Stimulated activated CD4-positive, alpha-beta T cell treated with anti-CD3 and anti-CD28 coated beads, Interleukin-4, amount 100 ng/mL, for 1 hour (primary cell): ENCODE measurements around the gene SIL1.

Experiments
- DNase-seq: peaks from one replicate; pipeline ENCODE4 v3.0.0-alpha.2; 2020

Gene SIL1

DNA sequence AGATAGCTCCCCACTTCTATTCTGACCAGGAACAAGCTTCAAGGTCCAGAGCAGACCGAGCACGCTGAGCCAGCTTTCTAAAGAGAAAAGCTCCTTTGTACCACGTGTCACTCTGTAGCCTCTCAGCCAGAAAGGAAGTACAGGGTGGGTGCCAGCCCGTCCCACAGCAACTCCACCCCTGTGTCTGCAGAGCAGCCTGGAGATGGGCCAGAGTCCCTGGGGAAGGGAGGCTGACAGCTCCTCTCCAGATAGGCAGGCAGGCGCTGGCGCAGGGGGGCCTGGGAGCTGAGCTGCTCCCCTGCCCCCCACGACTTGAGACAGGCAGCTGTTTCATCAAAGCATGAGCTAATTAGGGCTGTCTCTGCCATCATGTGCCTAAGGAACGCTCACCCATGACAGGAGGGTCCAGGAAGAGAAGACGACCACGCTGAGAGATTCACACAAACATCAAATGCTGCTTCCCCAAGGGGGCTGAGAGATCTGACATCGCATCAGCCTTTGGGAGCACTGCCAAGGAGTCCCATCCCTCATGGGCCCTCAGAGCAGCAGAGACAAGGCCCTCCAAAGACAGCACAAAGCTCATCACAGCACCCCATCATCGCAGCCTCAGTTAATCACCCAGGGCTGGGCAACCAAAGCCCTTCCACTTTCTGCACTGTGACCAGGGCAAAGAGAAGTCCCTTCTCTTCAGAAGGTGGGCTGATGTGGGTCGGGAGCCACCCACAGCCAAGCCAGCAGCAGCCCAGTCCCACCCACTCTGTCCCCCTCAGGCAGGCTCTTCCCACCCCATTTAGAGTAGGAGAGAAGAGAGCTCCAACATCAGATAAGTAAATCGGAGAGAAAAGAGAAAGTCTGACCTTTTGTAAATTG lies 244.5 kb downstream of the SIL1 start:
- DNase-seq = no peak

DNA sequence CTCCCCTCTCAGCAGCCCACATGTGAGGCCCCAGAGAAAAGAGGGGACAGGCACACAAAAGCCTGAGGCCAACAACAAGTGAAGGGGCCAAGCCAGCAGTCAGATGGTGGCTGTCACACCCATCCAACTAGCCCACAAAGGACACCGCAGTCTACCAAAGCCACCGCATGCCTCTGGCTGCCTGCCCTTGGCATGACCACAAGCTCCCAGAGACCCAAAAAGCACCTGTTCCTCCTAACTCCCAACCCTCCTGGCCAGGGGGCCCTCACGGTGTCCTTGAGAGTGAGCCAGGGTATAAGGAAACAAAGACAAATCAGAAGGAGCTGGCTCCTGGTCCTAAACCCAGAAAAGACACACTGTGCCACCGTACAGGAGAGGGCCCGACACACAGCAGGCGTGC lies 245.2 kb downstream of the SIL1 start:
- no peak for DNase-seq

DNA sequence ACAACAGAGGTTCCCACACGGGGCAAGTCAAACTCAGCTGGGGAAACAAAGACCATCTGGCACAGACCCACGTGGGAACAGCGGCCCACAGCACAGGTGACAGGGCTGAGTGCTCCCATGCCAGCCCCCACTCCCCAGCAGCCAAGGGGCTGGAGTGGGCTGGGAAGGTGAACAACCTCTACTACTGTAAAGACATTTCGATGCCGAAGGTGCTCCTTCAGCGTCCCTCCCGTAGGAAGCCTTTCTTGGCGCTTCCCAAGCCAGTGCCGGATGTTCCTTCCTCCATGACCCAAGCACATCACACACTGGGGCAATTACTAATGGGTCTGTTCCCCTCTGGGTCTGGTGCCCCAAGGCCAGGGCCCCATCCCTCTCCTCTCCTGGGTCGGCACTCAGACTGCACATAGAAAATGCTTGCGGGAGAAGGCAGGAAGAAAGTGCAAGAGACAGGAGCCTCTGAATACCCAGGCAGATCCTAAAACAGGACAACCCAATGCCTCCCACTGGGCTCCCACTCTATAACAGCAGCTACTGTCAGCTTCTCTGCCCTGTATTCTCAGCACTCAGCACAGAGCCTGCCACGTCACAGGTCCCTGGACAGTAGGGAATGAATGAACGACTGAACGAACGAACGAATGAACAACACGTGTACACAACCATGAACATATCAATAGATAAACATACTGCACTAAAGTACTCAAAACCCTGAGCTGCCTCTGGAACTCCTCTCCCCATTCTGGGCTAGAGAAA lies 246.0 kb downstream of the SIL1 start:
- DNase-seq = no peak

DNA sequence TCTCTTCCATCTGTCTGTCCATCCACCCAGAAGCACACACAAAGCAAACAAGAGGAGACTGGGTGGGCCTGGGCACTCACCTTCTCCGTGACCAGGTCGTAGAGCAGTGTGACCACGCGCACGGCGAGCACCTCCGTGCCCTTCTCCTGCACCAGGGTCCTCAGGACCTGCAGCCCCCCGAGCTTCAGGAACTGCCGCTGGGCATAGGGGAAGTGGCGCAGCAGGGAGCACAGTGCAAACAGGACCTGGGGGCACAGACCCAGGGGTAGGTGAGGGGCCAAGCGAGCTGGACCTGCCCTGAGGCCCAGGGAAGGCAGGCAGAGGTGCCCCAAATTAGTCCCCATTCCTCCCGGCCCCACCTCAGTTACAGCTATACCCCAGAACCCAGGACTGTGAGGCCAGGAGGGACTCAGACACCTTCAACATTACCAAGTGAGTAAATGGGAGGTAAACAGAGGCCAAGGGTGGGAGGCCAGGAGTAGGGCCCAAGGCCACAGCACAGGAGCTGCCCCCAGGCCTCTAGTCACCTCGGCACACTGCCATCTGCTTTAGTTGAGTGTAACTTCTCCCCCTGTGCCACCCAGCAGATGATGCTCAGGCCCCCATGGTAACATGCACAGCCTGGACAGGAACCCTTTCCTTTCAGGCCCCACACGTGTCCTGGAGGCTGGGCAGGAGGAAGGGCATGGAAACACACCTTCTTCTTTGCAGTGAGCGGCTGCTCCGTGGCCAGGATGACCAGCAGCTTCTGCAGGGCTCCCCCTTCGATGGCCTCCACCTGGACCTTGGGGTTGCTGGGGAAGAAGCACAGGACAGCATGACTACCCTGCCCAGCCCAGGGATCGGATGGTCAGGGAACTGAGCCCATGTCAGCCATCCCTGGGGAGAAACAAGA lies 246.8 kb downstream of the SIL1 start:
- DNase-seq = no peak

DNA sequence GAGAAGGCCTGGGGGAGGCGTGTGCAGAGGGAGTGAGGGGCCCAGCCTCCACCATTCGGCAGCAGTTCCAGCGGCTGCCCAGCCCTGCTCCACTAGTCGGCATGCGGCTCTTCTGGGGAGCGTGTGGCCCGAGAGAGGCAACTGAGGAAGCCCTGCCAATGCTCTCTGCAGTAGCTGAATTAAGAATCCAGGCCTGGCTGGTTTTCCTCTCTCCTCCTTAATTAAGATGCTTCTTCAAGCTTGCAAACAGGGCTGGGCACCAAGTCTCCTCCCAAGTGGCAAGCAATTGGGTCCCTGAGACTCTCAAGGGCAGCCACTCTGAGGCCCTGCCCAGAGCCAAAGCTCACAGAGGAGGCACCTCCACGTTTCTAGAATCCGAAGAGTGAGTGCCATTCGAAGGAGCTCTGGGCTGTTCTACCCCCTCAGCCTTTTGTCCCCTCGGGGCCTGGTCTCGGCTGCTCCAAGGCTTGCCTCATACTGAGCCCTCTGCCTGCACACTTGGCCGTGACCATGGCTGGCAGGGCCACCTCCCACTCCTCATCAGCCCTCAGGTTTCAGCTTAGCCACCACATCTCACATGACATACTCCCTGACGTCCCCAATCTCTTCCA lies 247.6 kb downstream of the SIL1 start:
- no peak for DNase-seq

DNA sequence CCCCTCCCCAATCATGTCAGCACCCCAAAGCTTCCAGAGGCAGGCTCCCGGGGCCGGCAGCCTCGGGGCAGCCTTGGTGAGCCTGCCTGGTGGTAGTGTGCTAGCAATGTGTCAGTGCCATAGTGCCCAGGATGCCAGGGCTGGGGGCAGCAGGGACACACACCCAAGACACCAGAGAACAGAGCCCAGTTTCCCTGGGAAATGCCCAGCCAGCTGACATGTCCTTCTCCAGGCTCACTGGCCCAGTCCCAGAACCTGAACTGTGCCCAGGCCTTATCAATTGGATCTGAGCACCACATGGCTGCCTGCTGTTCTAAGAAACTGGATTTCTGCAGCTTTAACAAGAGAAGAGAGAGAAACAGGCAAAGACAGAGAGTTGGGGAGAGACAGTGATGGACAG lies 248.2 kb downstream of the SIL1 start:
- no peak for DNase-seq

DNA sequence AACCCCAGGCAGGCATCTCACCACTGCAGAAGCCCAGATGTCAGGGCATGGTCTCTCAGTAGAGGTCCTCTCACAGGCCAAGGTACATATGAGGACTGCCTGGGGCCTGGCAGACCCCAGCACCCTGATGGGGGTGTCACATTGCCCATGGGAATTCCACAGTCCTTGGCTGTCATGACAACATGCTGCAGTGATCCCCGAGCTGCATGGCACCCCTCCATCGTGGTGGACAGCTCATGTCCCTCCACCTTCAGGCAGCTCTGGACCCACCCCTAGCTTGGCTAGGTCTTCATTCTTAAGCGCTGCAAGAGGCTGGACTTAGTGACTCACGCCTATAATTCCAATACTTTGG lies 249.0 kb downstream of the SIL1 start:
- DNase-seq = no peak

DNA sequence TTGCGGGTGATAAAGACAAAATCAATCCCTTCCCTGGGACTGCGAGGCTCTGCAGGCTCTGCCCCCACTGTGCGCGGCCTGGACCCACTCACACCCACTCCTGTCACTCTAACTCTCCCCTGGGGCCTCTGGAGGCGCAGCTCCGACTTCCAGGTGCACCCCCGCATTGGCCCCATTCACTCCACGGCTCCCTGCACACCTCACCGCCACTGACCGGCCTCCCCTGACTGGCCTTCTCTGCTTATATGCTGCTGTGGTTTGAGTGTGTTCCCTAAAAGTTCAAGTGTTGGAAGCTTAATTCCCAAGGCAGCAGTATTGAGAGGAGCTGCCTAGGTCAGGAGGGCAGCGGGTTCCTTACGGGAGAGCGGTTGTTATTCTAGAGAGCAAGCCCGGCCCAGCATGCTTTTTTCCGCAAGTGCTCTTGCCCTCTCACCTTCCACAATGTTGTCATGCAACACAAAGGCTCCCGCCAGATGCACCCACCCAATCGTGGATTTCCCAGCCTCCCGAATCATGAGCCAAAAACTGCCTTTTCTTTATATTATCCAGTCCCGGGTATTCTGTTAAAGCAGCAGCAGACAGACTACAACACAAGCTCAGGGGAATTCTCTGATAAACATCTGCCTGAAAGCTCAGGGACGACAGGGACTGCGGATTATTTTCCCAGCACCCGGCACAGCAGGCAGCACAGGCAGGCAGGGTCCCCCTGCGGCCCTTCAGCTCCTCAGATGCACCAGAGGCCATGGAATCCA lies 249.5 kb downstream of the SIL1 start:
- DNase-seq = no peak

DNA sequence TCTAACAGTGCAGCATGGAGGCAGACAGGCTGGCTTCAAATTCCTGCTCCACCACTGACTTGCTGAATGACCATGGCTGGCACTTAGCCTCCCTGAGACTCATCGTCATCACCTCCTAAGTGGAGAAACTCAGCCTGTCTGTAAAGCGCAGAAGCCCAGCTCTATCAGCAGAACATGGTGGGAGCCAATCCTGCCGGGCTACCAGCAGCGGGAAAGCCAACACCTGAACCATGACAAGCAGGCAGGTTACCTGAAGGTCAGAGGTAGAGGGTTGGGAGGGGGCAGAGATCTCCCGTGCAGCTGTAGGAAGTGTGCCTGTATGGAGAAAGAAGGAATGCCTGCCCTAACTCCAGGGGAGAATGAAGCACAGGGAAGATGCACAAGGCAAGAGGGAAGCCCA lies 250.4 kb downstream of the SIL1 start:
- DNase-seq = no peak

DNA sequence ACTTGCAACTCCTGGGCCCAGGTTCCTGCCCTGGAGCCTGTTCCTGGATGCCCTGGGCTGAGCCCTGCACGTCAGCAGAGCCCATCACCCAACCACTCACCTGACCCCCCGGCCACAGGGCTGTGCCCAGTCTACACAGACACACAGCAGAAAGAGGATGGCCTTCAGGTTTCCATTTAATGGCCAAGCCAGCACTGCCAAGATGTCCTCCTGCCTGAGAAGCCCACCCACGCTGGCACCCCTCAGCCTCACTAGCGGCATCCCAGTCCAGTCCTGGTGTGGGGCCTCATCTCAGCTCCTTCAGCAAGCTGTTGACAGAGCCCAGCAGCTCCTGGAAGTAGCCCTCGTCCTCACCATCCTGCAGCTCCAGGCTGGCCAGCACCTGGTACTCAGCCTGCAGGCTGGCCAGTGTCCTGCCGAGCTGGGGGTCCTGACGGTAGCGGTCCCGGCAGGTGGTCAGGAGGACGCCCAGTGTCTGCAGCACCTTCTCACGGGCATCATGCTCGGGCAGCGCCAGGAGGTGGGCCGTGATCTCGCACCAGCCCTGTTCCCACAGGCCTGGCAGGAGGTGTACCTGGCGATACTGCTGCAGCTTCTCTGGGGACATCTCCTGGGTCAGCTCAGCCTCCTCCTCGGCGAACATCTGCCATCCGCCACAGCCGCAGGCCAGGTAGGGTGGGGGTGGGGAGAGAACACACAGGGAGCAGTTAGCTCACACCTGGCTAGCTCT lies 251.2 kb downstream of the SIL1 start:
- DNase-seq = no peak

DNA sequence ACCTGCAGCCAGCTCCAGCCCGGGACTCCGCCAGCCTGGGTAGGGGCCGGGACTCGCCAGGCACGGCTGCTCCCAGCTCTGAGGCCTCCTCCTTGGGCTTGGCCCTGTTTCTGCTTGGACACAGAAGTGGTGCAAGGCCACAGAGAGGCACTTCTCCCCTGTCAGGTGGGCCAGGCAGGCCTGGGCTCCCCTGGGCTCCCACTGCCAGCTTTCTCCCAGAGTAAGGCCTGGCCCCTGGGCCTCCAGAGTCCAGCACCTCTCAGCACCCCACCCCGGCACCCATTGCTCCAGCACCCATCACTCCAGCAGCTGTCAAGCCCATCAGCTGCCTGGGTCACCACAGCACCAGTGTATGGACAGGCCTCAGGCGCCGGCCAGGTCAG lies 251.9 kb downstream of the SIL1 start:
- no peak for DNase-seq

DNA sequence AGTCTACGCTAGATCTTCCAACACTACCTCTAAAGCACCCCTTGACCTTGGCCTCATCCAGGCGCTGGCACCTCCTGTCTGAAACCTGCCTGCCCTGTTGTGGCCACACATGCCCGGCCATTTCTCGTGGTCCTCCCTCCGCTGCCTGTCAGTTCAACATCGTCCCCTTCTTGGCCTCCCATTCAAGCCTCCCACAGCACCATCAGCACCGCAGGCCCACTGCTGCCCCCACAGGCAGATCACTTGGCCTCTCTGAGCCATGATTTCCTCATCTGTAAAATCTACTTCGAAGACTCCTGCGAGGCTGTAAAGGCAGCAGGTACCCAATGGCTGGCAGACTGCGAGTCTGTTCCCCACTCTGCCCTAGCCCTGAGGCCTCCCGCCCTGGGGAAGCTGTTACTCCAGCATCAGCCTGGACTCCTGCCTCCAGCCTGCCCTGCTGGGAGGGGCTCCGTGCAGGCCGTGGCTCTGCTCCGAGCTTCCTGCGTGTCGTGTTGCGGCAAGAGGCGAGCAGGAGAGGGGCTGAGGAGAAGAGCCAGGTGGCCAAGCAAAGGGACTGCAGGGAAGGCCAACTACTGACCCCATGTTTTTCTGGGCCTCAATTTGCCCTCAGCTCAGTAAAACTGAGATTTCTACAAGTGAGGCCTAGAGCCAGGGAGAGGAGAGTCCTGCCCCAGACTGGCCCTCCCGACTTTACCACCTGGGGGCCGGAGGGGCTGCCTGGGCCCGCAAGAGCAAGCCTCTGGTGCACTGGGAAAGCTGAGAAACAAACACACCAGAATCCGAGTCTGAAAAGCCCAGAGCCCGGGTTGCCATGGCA lies 252.5 kb downstream of the SIL1 start:
- DNase-seq = no peak

DNA sequence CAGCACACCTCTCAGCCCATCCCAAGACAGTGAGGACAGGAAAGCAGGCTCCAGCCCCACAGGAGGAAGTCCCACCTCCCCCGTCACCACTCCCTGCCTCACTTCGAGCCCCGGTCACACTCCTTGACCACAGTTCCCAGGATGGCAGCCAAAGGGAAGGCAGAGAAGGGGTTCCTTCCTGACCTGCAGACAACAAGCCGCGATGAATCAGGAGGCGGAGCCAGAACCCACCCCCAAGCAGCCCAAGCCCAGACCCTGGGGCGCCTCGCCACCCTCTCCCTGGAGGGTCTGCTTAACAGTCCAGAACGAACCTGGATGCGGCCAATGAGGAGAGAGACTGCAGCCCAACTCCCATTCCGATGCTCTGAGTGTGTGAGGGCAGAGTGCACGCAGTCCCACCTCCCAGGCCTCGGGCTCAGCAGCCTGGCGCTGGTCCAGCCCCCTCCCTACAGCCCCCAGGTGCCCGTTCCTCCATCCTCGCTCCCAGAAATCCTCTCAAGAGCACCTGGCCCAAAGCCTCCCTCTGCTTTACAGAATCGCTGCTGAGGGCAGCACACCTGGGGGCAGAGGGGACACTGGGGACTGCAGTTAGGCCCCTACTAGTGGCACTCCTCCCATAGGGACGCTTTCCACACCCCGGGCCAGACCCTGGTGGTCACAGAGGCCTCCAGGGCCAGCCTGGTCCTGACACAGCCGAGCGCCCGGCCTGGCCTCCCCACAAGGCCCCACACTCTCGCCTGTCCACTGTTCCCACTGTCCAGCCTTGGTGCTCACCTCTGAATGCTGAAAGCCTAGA lies 253.4 kb downstream of the SIL1 start:
- DNase-seq = no peak

DNA sequence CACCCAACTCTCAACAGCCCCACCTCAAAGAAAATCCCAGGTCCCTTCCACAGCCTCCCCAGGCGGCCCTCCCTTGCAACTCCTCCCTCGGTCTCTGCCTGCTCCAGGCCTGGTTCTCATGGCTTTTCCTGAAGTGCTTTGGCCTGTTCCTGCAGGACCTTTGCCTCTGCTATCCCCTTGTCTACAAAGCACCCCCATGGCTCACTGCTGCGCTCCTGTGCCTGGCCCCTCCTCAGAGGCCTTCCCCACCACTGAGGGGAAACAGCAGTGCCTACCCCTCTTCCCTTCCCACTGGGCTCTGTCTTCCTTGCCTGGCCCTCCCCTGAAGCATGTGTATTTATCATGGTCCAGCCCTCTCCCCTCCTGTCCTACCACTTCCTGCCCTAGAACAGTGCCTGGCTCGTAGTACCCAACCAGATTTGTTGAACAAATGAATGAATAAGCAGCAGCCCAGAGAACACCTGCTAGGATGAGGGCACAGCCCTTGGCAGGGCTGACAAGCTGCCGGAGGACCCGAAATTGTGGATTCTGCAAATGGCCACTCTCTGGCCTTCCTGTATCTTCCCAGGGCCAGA lies 254.5 kb downstream of the SIL1 start:
- no peak for DNase-seq

DNA sequence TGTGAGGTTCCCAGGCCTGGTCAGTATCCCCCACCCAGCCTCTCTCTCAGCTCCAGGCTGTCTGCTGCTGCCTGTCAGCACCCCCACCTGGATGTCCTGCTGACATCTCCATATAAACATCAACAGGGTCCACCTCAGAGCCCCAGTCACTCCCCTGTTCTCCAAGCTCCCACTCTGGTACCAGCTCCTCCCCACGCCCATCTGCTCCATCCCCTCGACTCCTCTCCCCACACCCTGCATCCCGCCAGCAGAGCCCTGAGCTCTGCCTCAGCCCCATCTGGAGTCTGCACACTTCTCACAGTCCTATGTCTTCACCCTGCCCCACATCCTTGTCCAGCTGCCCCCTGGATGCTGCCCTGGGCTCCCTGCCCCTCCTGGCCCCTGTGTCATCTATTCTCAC lies 255.3 kb downstream of the SIL1 start:
- DNase-seq = no peak

DNA sequence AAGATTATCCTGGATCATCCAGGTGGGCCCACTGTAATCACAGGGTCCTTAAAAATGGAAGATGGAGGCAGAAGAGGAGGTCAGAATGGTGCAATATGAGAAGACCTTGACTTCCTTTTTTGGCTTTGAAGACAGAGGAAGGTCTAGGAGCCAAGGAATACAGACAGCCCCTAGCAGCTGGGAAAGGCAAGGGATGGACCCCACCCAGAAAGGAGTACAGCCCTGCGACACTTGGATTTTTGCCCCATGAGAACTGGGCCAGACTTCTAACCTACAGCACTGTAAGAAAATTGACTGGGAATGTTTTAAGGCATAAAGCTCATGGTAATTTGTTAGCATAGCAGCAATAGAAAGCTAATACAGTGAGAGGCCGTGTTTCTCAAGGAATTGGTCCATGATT lies 256.1 kb downstream of the SIL1 start:
- no peak for DNase-seq

DNA sequence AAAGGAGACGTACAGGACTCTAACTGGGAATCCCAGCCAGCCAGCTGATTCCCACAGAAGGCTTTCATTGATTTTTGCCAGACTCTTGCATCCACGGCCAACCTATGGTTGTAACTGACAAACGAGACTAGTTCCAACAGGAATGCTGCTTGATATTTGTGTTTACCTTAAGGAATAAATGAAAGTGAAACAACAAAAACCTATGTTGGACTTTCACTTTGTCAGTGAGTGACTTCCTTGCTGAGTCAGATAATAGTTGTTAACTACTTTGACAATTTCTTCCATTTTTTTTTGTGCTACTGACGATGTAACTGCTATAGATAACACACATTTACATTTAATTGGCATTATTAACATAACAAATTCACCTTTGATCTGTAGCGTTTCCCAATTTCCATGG lies 259.6 kb downstream of the SIL1 start:
- DNase-seq = no peak

DNA sequence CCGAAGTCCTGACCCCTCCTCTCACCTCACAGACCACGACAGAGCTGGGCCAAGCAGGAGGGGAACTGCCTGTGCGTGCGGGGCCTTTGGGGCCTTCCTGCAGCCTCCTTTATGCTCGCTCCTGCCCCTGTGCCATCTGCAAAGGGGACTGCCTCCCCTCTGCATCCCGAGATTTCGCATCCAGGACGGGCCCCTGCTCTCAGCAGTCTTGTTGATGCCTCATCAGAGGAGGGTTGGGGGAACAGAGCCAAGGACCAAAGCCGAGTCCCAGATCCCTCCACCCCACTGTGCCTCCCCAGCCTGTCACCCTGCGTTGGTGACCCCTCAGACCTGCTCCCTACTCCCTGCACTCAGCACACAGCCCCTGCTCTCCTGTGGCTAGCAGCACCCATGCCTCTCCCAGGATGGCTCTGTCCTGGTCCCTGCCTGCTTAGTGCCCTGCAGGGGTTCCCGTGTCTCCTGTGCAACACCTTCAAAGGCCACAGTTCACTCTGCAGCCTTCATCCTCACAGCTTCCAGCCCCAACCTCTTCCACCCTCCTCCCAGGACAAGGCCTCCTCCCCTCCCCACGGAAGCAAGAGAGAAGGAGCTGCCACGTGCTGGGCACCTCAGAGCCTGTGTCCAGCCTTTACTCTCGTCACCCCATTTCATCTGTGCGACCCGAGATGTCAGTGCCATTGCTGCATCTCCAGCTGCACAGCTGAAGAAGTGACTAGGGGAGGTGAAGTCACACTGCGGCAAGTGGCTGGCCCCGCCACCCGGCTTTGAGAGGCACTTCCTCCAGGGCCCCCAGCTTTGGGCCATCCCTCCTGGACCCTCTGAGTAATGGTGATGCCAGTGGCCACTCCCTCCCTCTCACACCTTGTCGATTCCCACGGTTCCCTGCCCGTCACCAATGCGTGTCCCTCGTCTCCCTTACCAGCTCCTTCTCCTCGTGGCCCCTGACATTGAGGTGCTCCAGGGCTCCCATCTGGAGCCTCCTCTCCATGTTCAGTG lies 260.5 kb downstream of the SIL1 start:
- DNase-seq = no peak
